ENCODE measurements around the gene CARNS1. TPM values are rescaled to one million over a fixed set of nuclear protein-coding genes. Genes with fewer than 3 reads are reported as not detected.

The CARNS1 gene
- total and polyA plus RNA-seq, 9 of the 15 experiments (the other 6 are each of a cell fraction or from before 2014, with no cell fraction given) = 0.01 to 0.18 (median 0.06) TPM; not detected in 3

- no peak for TF ChIP-seq ZNF445 (CRISPR knock-in tag; IDR thresholded peaks at IDR 0.05; ENCODE audit: low read depth)
- TF ChIP-seq ZBTB34 (CRISPR knock-in tag; IDR thresholded peaks at IDR 0.05) = no peak
- TF ChIP-seq ZNF316 (IDR thresholded peaks at IDR 0.05) = no peak
- TF ChIP-seq GABPB2 (CRISPR knock-in tag; conservative IDR thresholded peaks at IDR 0.05) = no peak
- no peak for TF ChIP-seq TGIF2 (CRISPR knock-in tag; IDR thresholded peaks at IDR 0.05)
- 0 out of 2 replicates have a peak, but pooled peaks have one; percentile 20 for TF ChIP-seq MXI1 (IDR thresholded peaks at IDR 0.05; ENCODE audit: low read depth, low read length)
- TF ChIP-seq SOX6 (IDR thresholded peaks at IDR 0.05) = no peak
- no peak for TF ChIP-seq ZNF76 (CRISPR knock-in tag; IDR thresholded peaks at IDR 0.05; ENCODE audit: borderline replicate concordance)
- no peak for TF ChIP-seq CCAR2 (IDR thresholded peaks at IDR 0.05; ENCODE audit: low read depth, low read length)
- TF ChIP-seq TSC22D4 (tag; IDR thresholded peaks at IDR 0.05) = no peak
- TF ChIP-seq STAG1 (CRISPR knock-in tag; IDR thresholded peaks at IDR 0.05; ENCODE audit: borderline replicate concordance) = no peak
- no peak for TF ChIP-seq CUX1 (CRISPR knock-in tag; IDR thresholded peaks at IDR 0.05)
- TF ChIP-seq HSF4 (CRISPR knock-in tag; IDR thresholded peaks at IDR 0.05; ENCODE audit: borderline replicate concordance) = no peak
- TF ChIP-seq JUND (IDR thresholded peaks at IDR 0.05; ENCODE audit: borderline replicate concordance, low read depth, low read length) = peak; percentile 45; the same call in 1 of the 2 replicates
- peak; percentile 56; the same call in 1 of the 3 replicates for TF ChIP-seq JUND (tag; IDR thresholded peaks at IDR 0.05; ENCODE audit: borderline replicate concordance, low read depth, low read length)
- TF ChIP-seq EP400 (IDR thresholded peaks at IDR 0.05) = peak; percentile 68; the same call in 1 of the 2 replicates
- TF ChIP-seq E2F4 (CRISPR knock-in tag; IDR thresholded peaks at IDR 0.05; ENCODE audit: low read depth) = no peak
- no peak for TF ChIP-seq DMBX1 (CRISPR knock-in tag; IDR thresholded peaks at IDR 0.05; ENCODE audit: borderline replicate concordance)
- no peak for TF ChIP-seq HNRNPLL (IDR thresholded peaks at IDR 0.05; ENCODE audit: low read depth, low read length, poor library complexity, severe bottlenecking)
- TF ChIP-seq TCF3 (CRISPR knock-in tag; IDR thresholded peaks at IDR 0.05) = no peak
- no peak for TF ChIP-seq BRD9 (IDR thresholded peaks at IDR 0.05; ENCODE audit: low read depth, partially characterized antibody)
These were observed 53.5 kb downstream of the CARNS1 start, which contains the start of gene TMEM134 (continued) for GRCh38 chr11:67468759-67469507.

Data from K562 (cell line).